ENCODE data around the gene EXO5.
"Not testable (repeated sequence)": the region's sequence is repeated elsewhere in the genome, so short reads cannot be mapped to it uniquely, and the experiment has no call there.

DNA sequence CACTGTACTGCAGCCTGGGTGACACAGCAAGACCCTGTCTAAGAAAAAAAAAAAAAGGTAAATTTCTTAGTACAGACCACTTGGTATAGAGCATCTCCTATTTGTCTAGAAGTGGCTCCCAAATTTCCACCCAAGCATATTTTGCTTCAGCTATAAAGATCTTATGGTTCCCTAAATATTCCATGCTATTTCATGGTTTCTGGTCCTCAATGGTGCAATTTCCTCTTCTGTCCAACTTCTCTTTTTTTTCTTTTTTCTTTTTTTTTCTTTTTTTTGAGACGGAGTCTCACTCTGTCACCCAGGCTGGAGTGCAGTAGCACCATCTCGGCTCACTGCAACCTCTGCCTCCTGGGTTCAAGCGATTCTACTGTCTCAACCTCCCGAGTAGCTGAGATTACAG, 5.9 kb upstream of the EXO5 start:
- TF ChIP-seq EZH2 (IDR thresholded peaks at IDR 0.05; ENCODE audit: borderline replicate concordance, low read length), result not testable (repeated sequence)
- TF ChIP-seq, protein P1, sequence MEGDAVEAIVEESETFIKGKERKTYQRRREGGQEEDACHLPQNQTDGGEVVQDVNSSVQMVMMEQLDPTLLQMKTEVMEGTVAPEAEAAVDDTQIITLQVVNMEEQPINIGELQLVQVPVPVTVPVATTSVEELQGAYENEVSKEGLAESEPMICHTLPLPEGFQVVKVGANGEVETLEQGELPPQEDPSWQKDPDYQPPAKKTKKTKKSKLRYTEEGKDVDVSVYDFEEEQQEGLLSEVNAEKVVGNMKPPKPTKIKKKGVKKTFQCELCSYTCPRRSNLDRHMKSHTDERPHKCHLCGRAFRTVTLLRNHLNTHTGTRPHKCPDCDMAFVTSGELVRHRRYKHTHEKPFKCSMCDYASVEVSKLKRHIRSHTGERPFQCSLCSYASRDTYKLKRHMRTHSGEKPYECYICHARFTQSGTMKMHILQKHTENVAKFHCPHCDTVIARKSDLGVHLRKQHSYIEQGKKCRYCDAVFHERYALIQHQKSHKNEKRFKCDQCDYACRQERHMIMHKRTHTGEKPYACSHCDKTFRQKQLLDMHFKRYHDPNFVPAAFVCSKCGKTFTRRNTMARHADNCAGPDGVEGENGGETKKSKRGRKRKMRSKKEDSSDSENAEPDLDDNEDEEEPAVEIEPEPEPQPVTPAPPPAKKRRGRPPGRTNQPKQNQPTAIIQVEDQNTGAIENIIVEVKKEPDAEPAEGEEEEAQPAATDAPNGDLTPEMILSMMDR (IDR thresholded peaks at IDR 0.05; ENCODE audit: low read length), result not testable (repeated sequence)

Data from OCI-LY1 (cell line).